ENCODE data around the gene TSPAN8. TPM values are rescaled to one million over a fixed set of nuclear protein-coding genes. Genes with fewer than 3 reads are reported as not detected.

TSPAN8 gene
- total RNA-seq, 1 donor from 2014 or later, result 5.5 TPM

DNA sequence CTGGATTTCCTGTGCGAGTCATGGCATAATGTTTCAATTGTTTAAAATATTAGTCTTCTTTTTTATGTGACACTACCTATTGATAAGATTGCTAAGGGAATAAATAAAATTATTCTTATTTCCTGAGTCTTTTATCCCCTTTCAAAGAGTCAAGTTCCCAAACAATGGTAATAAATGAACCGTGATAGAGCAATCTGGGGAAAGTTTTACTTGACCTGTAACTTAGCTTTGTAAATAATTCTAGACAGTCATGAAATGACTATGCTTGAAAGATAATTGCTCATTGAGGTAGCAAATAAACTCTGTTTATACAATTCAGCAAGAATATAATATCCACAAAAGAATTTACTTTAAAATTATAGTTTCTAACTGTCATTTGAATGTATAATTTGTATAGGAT is 82.1 kb downstream of the TSPAN8 start:
- intact Hi-C loops (cut with DNase I), result no loop called here
- H3K36me3 ChIP-seq, result no peaks in the 10 kb centered on the region
- no peak overlapping the region for H3K4me3 ChIP-seq
- H3K27ac ChIP-seq, result no peak overlapping the region
- no peaks in the 10 kb centered on the region for H3K9me3 ChIP-seq
- no peak for DNase-seq (ENCODE audit: low spot score in 2 of 2)
- H3K4me1 ChIP-seq, result no peaks in the 10 kb centered on the region
- H3K27me3 ChIP-seq, result no peaks in the 10 kb centered on the region
- no peak for TF ChIP-seq CTCF (IDR thresholded peaks at IDR 0.05)

Other genes starting within 250 kb of the TSPAN8 start
- not detected for gene PTPRR, start 237.3 kb downstream of the TSPAN8 start, total RNA-seq